Peyer's patch (tissue), 4 donors: ENCODE measurements around the gene THAP10. TPM values are rescaled to one million over a fixed set of nuclear protein-coding genes. Genes with fewer than 3 reads are reported as not detected.
A peak's percentile ranks its signal among the peaks of the same experiment; 100 is the strongest.

Experiments used
- DNase-seq, 3 donors: peaks; one replicate each; pipeline ENCODE4 v3.0.0-alpha.2; 2017 to 2019
- H3K27ac ChIP-seq, 4 donors: fragments of 200-600 bp; sonication (generic); one replicate each; pipeline ENCODE4 v1.5.1; 2016 to 2019
- H3K27me3 ChIP-seq, 2 donors: fragments of 200-600 bp; sonication (generic); one replicate each; pipeline ENCODE4 v1.5.1; 2019
- H3K36me3 ChIP-seq, 3 donors: fragments of 200-600 bp; sonication (generic); one replicate each; pipeline ENCODE4 v1.5.1; 2016 to 2019
- H3K4me1 ChIP-seq, 4 donors: fragments of 200-600 bp; sonication (generic); one replicate each; pipeline ENCODE4 v1.5.1; 2016 to 2019
- H3K4me3 ChIP-seq, 4 donors: fragments of 200-600 bp; sonication (generic); 1 replicate in 3 of 4; 2 replicates in 1 of 4; pipeline ENCODE4 v1.5.1; 2016 to 2019; ENCODE audit warnings: mild to moderate bottlenecking in 1 of 4
- H3K9me3 ChIP-seq, 4 donors: fragments of 200-600 bp; sonication (generic); one replicate each; pipeline ENCODE4 v1.5.1; 2016 to 2019; ENCODE audit warnings: mild to moderate bottlenecking in 1 of 4
- CTCF ChIP-seq, 6 experiments: fragments of 450-650 bp in 4 of 6; fragments of 200-600 bp in 2 of 6; sonication (generic) in 1 of 6; IDR thresholded peaks; one replicate each; pipeline ENCODE4 v1.5.1; 2017 to 2019; ENCODE audit warnings: antibody characterized with exemption in 6 of 6, mild to moderate bottlenecking in 3 of 6, moderate library complexity in 1 of 6
- POLR2A ChIP-seq, 2 donors: fragments of 450-650 bp; IDR thresholded peaks; one replicate each; pipeline ENCODE4 v1.5.1; 2017; ENCODE audit warnings: antibody characterized with exemption in 2 of 2, mild to moderate bottlenecking in 2 of 2, moderate library complexity in 2 of 2
- total RNA-seq, 4 donors: library from RNA; depleted of rRNA; stranded (reverse); fragments of >200 nt; gene quantifications; one replicate each; pipeline ENCODE4 v1.1.0, GENCODE V29; 2016

The THAP10 gene
- total RNA-seq, 4 donors from 2014 or later = 1.2 to 6.0 (median 2.1) TPM

GRCh38 chr15:70912187-70912586 is 20.0 kb upstream of the THAP10 start:
- DNase-seq = no peak
- Histone ChIP-seq H3K9me3 (peaks cover 0 to 12% (median 2%) of the 10 kb centered on the region in 4 donors), H3K4me3 (no peak overlapping the region), H3K4me1 (no peaks in the 10 kb centered on the region), H3K36me3 (no peaks in the 10 kb centered on the region), H3K27me3 (no peaks in the 10 kb centered on the region), H3K27ac (no peak overlapping the region)
- TF ChIP-seq POLR2A (IDR thresholded peaks at IDR 0.05) (no peak), CTCF (IDR thresholded peaks at IDR 0.05) (no peak)

GRCh38 chr15:70910958-70911357 is 18.7 kb upstream of the THAP10 start:
- no peak for DNase-seq
- no peaks in the 10 kb centered on the region for H3K27me3 ChIP-seq
- H3K27ac ChIP-seq = no peak overlapping the region
- TF ChIP-seq POLR2A (IDR thresholded peaks at IDR 0.05) (no peak), CTCF (IDR thresholded peaks at IDR 0.05) (no peak)
- no peaks in the 10 kb centered on the region for H3K36me3 ChIP-seq
- H3K4me3 ChIP-seq = no peak overlapping the region
- H3K9me3 ChIP-seq = peaks cover 0 to 14% (median 2%) of the 10 kb centered on the region in 4 donors
- H3K4me1 ChIP-seq = no peaks in the 10 kb centered on the region

GRCh38 chr15:70907784-70908471 is 15.7 kb upstream of the THAP10 start:
- H3K4me1 ChIP-seq = no peaks in the 10 kb centered on the region
- no peak overlapping the region for H3K27ac ChIP-seq
- peaks cover 0 to 14% (median 2%) of the 10 kb centered on the region in 4 donors for H3K9me3 ChIP-seq
- H3K36me3 ChIP-seq = no peaks in the 10 kb centered on the region
- TF ChIP-seq CTCF (IDR thresholded peaks at IDR 0.05) (peak in 1 of 6 experiments; percentile 10), POLR2A (IDR thresholded peaks at IDR 0.05) (no peak)
- no peak for DNase-seq
- no peak overlapping the region for H3K4me3 ChIP-seq
- H3K27me3 ChIP-seq = no peaks in the 10 kb centered on the region

GRCh38 chr15:70906842-70907241 is 14.6 kb upstream of the THAP10 start:
- Histone ChIP-seq H3K4me3 (no peak overlapping the region), H3K36me3 (no peaks in the 10 kb centered on the region), H3K4me1 (no peaks in the 10 kb centered on the region), H3K9me3 (peaks cover 0 to 14% (median 2%) of the 10 kb centered on the region in 4 donors), H3K27me3 (no peaks in the 10 kb centered on the region), H3K27ac (no peak overlapping the region)
- no peak for TF ChIP-seq POLR2A (IDR thresholded peaks at IDR 0.05)
- no peak for TF ChIP-seq CTCF (IDR thresholded peaks at IDR 0.05)
- no peak for DNase-seq

GRCh38 chr15:70902107-70902506 is 9.9 kb upstream of the THAP10 start:
- peak in 1 of 3 donors; percentile 65 for DNase-seq
- TF ChIP-seq POLR2A (IDR thresholded peaks at IDR 0.05) = no peak
- H3K4me1 ChIP-seq = no peaks in the 10 kb centered on the region
- peak overlapping the region in 1 of 4 donors; percentile 59 for H3K27ac ChIP-seq
- H3K36me3 ChIP-seq = no peaks in the 10 kb centered on the region
- H3K9me3 ChIP-seq = peaks cover 0 to under 1% (median 0%) of the 10 kb centered on the region in 4 donors
- H3K4me3 ChIP-seq = no peak overlapping the region
- no peaks in the 10 kb centered on the region for H3K27me3 ChIP-seq

GRCh38 chr15:70892912-70893560 is 803 bp upstream of the THAP10 start:
- TF ChIP-seq CTCF (IDR thresholded peaks at IDR 0.05) = peak in 4 of 6 experiments; percentile 22 to 53 (median 44)
- no peak for TF ChIP-seq POLR2A (IDR thresholded peaks at IDR 0.05)
- Histone ChIP-seq H3K4me1 (peaks cover 0 to 16% (median 0%) of the 10 kb centered on the region in 4 donors), H3K27ac (peak overlapping the region in 3 of 4 donors; percentile 55 to 74 (median 64)), H3K9me3 (no peaks in the 10 kb centered on the region), H3K4me3 (peak overlapping the region; percentile 52 to 85 (median 68)), H3K36me3 (no peaks in the 10 kb centered on the region), H3K27me3 (no peaks in the 10 kb centered on the region)
- DNase-seq = peak in 1 of 3 donors; percentile 65
